Sigmoid colon (tissue), 7 donors: ENCODE results near the gene STRIP1. TPM values are rescaled to one million over a fixed set of nuclear protein-coding genes. Genes with fewer than 3 reads are reported as not detected.
A peak's percentile ranks its signal among the peaks of the same experiment; 100 is the strongest.

Experiments used
- DNase-seq: peaks from one replicate; pipeline ENCODE4 v3.0.0-alpha.2; 2019
- H3K27ac ChIP-seq, 4 donors: fragments of 200-600 bp; sonication (generic); one replicate each; pipeline ENCODE4 v1.5.1; 2016 to 2019; ENCODE audit warnings: mild to moderate bottlenecking in 1 of 4
- H3K27me3 ChIP-seq, 3 donors: fragments of 200-600 bp; sonication (generic); one replicate each; pipeline ENCODE4 v1.5.1; 2019; ENCODE audit warnings: mild to moderate bottlenecking in 1 of 3
- H3K36me3 ChIP-seq, 4 donors: fragments of 200-600 bp; sonication (generic); one replicate each; pipeline ENCODE4 v1.5.1; 2016 to 2019
- H3K4me1 ChIP-seq, 4 donors: fragments of 200-600 bp; sonication (generic); one replicate each; pipeline ENCODE4 v1.5.1; 2017 to 2019
- H3K4me3 ChIP-seq, 4 donors: fragments of 200-600 bp; sonication (generic); one replicate each; pipeline ENCODE4 v1.5.1; 2017 to 2019; ENCODE audit warnings: mild to moderate bottlenecking in 2 of 4, moderate library complexity in 1 of 4
- H3K9me3 ChIP-seq, 4 donors: fragments of 200-600 bp in 3 of 4; sonication (generic) in 3 of 4; one replicate each; pipeline versions ENCODE4 v1.5.1 to v1.6.1; 2013 to 2019
- EP300 ChIP-seq, 4 donors: sonication (generic); formaldehyde crosslinking; IDR thresholded peaks; one replicate each; pipeline ENCODE4 v1.6.1; 2017; ENCODE audit warnings: antibody characterized with exemption in 4 of 4
- POLR2A ChIP-seq, 2 donors: fragments of 450-650 bp; IDR thresholded peaks; one replicate each; pipeline ENCODE4 v1.6.1; 2016; ENCODE audit warnings: antibody characterized with exemption in 2 of 2, mild to moderate bottlenecking in 2 of 2, moderate library complexity in 2 of 2
- POLR2AphosphoS5 ChIP-seq, 4 donors: sonication (generic); formaldehyde crosslinking; IDR thresholded peaks; one replicate each; pipeline ENCODE4 v1.6.1; 2017; ENCODE audit warnings: antibody characterized with exemption in 4 of 4
- WGBS, 2 donors: extraction: QIAGEN DNeasy Blood & Tissue Kit; methylation state at CpG; one replicate each; pipeline ENCODE4 v1.1.7; 2013; 5-methylcytosine and 5-hydroxymethylcytosine counted together
- intact Hi-C: fragments of 100-400 bp; cut with DNase I; formaldehyde crosslinking; loops from one replicate; pipeline ENCODE4 v1.15.1; 2023
- polyA plus RNA-seq, 3 donors: library from polyadenylated mRNA; stranded (reverse); fragments of 200-250 nt; gene quantifications; one replicate each; pipeline ENCODE4 v1.2.3, GENCODE V29; 2013
- total RNA-seq, 4 donors: library from RNA; depleted of rRNA; stranded (reverse); fragments of >200 nt; gene quantifications; one replicate each; pipeline ENCODE4 v1.1.0, GENCODE V29; 2016
- TF ChIP-seq, protein P1 (sequence below), 4 experiments: fragments of 450-650 bp in 3 of 4; fragments of 200-600 bp in 1 of 4; IDR thresholded peaks; one replicate each; pipeline ENCODE4 v1.5.1; 2016 to 2019; ENCODE audit warnings: antibody characterized with exemption in 4 of 4, mild to moderate bottlenecking in 3 of 4, moderate library complexity in 2 of 4
- donor health status: healthy with polysubstance abuse.
- donor health status: Bipolar disorder and iron deficiency.
- donor health status: healthy.

The STRIP1 gene
- total and polyA plus RNA-seq, 7 donors = 7.9 to 47.8 (median 32.8) TPM

GRCh38 chr1:110086961-110087360 is 52.5 kb downstream of the STRIP1 start:
- Histone ChIP-seq H3K4me3 (no peak overlapping the region), H3K27me3 (peaks cover 0 to 9% (median 0%) of the 10 kb centered on the region in 3 donors), H3K9me3 (no peaks in the 10 kb centered on the region), H3K27ac (no peak overlapping the region), H3K36me3 (no peaks in the 10 kb centered on the region), H3K4me1 (peaks cover 0 to 17% (median 13%) of the 10 kb centered on the region in 4 donors)
- DNase-seq = no peak
- intact Hi-C loops = loop anchor here (2.0 kb wide), 1 partner anchor 20 kb away; no protein-coding TSS in a partner anchor
- TF ChIP-seq, protein P1, sequence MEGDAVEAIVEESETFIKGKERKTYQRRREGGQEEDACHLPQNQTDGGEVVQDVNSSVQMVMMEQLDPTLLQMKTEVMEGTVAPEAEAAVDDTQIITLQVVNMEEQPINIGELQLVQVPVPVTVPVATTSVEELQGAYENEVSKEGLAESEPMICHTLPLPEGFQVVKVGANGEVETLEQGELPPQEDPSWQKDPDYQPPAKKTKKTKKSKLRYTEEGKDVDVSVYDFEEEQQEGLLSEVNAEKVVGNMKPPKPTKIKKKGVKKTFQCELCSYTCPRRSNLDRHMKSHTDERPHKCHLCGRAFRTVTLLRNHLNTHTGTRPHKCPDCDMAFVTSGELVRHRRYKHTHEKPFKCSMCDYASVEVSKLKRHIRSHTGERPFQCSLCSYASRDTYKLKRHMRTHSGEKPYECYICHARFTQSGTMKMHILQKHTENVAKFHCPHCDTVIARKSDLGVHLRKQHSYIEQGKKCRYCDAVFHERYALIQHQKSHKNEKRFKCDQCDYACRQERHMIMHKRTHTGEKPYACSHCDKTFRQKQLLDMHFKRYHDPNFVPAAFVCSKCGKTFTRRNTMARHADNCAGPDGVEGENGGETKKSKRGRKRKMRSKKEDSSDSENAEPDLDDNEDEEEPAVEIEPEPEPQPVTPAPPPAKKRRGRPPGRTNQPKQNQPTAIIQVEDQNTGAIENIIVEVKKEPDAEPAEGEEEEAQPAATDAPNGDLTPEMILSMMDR (IDR thresholded peaks at IDR 0.05) = no peak
- TF ChIP-seq POLR2AphosphoS5 (IDR thresholded peaks at IDR 0.05) = no peak
- 71 to 84% methylated on average over 4 of the region's 4 CpGs for WGBS, 2 donors

GRCh38 chr1:110087812-110088738 is 53.7 kb downstream of the STRIP1 start:
- WGBS, 2 donors = 46 to 58% methylated on average over 15 of the region's 15 CpGs
- peaks cover 0 to 14% (median 11%) of the 10 kb centered on the region in 4 donors for H3K4me1 ChIP-seq
- intact Hi-C loops = loop anchor here (2.0 kb wide), 1 partner anchor 19 kb away; no protein-coding TSS in a partner anchor
- no peak for TF ChIP-seq POLR2A (IDR thresholded peaks at IDR 0.05)
- TF ChIP-seq, protein P1 (IDR thresholded peaks at IDR 0.05) = peak; percentile 40 to 74 (median 62)
- H3K27me3 ChIP-seq = peaks cover 0 to 9% (median 0%) of the 10 kb centered on the region in 3 donors
- H3K4me3 ChIP-seq = no peak overlapping the region
- no peaks in the 10 kb centered on the region for H3K9me3 ChIP-seq
- no peak for DNase-seq
- no peaks in the 10 kb centered on the region for H3K36me3 ChIP-seq
- no peak overlapping the region for H3K27ac ChIP-seq

- intact Hi-C loops = loop anchor here (1.0 kb wide), 1 partner anchor 30 kb away; no protein-coding TSS in a partner anchor
- H3K36me3 ChIP-seq = no peaks in the 10 kb centered on the region
- no peak overlapping the region for H3K4me3 ChIP-seq
- DNase-seq = no peak
- TF ChIP-seq POLR2AphosphoS5 (IDR thresholded peaks at IDR 0.05) = no peak
- peaks cover 0 to 7% (median 4%) of the 10 kb centered on the region in 4 donors for H3K4me1 ChIP-seq
- no peak overlapping the region for H3K27ac ChIP-seq
- H3K9me3 ChIP-seq = no peaks in the 10 kb centered on the region
- 75 to 81% methylated on average over 10 of the region's 10 CpGs for WGBS, 2 donors
- H3K27me3 ChIP-seq = peaks cover 0 to 2% (median 0%) of the 10 kb centered on the region in 3 donors
These were observed 54.4 kb downstream of the STRIP1 start for GRCh38 chr1:110088739-110089316.

DNA sequence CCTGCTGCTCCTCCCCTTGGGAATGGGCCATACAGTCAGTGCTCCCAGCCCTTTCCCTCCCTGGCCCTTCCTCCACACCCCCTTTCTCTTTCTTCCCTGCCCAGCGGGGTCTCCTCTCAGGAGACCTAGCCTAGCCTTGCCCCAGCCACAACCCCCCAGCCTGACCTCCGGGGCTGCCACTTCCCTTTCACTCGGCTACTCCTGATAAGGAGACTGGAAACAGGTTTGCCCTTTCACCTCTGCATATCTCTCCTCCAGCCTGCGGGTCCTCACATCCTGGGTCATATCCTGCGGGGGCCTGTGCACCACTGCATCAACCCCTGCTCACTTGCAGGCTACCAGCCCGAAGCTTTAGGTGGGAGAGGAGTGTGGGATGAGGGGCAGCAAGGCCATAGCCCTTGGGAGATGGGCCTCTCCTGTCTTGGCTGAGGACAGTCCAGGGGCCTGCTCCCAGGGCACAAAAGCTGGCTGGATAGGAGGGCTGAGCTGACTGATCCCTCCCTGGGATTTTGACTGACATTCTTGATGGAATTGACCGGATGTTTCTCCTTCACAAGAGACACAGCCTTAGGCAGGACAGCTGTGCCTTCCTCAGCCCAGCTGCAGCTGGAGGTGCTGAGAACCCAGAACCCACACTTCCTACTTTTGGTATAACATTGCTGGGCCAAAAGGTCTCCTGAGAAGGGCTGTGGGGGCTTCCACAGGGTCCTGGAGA is 55.3 kb downstream of the STRIP1 start:
- no peak for TF ChIP-seq POLR2AphosphoS5 (IDR thresholded peaks at IDR 0.05)
- no peak for TF ChIP-seq EP300 (IDR thresholded peaks at IDR 0.05)
- TF ChIP-seq, protein P1 (IDR thresholded peaks at IDR 0.05) = no peak
- no peak for TF ChIP-seq POLR2A (IDR thresholded peaks at IDR 0.05)
- H3K27me3 ChIP-seq = no peaks in the 10 kb centered on the region
- intact Hi-C loops = loop anchor here (1.0 kb wide), 1 partner anchor 30 kb away; no protein-coding TSS in a partner anchor

More for the DNA sequence above, 55.3 kb downstream of the STRIP1 start:
- no peaks in the 10 kb centered on the region for H3K36me3 ChIP-seq
- H3K4me1 ChIP-seq = peaks cover 0 to 6% (median 0%) of the 10 kb centered on the region in 4 donors
- DNase-seq = no peak
- H3K9me3 ChIP-seq = no peaks in the 10 kb centered on the region
- 61 to 62% methylated on average over 7 of the region's 7 CpGs for WGBS, 2 donors
- no peak overlapping the region for H3K27ac ChIP-seq
- no peak overlapping the region for H3K4me3 ChIP-seq
